Measurements from ENCODE around the gene MS4A6A. TPM values are rescaled to one million over a fixed set of nuclear protein-coding genes. Genes with fewer than 3 reads are reported as not detected.

Gene MS4A6A
- polyA plus RNA-seq, 4 donors = 7.6 to 74.3 (median 59.4) TPM

DNA sequence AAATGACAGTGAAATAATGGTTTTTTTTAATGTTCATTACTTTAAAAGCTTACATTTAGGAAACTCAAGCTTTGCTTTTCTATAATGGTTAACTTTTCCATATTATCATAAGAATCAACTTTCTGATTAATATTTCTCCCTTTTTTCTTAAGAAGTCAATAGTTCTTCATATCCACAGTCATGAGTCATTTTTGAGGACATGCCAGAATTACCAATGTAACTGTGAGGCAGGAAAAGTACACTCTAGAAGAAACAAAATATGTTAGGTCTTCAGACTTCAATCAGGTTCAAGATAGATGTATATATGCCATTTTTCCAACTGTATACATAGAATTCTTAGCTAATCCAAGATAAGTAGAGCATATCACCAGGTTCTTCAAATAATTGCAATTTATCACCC, 10.9 kb downstream of the MS4A6A start:
- peaks cover 0 to 3% (median 0%) of the 10 kb centered on the region in 3 donors for H3K4me1 ChIP-seq (ENCODE audit: control insufficient read depth in 3 of 3, insufficient read depth in 2 of 3, low read depth in 1 of 3, low read length in 2 of 3)
- H3K27me3 ChIP-seq (ENCODE audit: control insufficient read depth in 3 of 3, insufficient read depth in 3 of 3, low read length in 3 of 3) = no peaks in the 10 kb centered on the region
- H3K36me3 ChIP-seq (ENCODE audit: control insufficient read depth in 3 of 3, insufficient read depth in 2 of 3, low read depth in 1 of 3, low read length in 3 of 3) = peaks cover 0 to 2% (median 0%) of the 10 kb centered on the region in 3 donors
- DNase-seq (no peak), FAIRE-seq (no peak)
- no peak overlapping the region for H3K4me3 ChIP-seq (ENCODE audit: low read depth in 1 of 3, low read length in 3 of 3)
- peaks cover 2 to 23% of the 10 kb centered on the region in 2 donors for H3K9me3 ChIP-seq (ENCODE audit: control insufficient read depth in 2 of 2, insufficient read depth in 1 of 2, low read depth in 1 of 2, low read length in 1 of 2)
- H3K27ac ChIP-seq (ENCODE audit: low read depth in 1 of 3, low read length in 2 of 3) = no peak overlapping the region

DNA sequence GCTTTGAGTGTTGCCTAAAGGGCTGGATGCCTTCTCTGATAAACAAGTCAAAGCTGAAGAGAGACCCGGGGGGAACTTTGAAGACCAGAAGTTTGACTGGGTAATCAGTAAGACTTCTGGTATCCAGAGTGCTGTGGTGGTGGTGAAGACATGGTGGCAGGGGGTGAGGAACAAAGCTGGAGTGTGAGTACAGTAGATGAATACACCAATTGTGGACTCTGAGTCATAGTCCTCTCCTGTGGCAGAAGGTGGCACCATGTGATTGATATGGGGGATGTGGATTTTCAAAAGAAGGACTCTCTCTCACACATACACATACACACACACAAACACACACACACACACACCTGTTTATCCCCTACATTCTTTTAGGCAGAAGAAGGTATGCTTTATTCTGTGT, 12.3 kb downstream of the MS4A6A start:
- H3K27ac ChIP-seq (ENCODE audit: low read depth in 1 of 3, low read length in 2 of 3) = no peak overlapping the region
- 88 to 100% (median 93%) methylated on average over 1 of the region's 1 CpG for WGBS, 3 donors
- H3K9me3 ChIP-seq (ENCODE audit: control insufficient read depth in 2 of 2, insufficient read depth in 1 of 2, low read depth in 1 of 2, low read length in 1 of 2) = peaks cover 2 to 23% of the 10 kb centered on the region in 2 donors
- DNase-seq (peak in 1 of 2 donors; percentile 5), FAIRE-seq (no peak)
- no peak overlapping the region for H3K4me3 ChIP-seq (ENCODE audit: low read depth in 1 of 3, low read length in 3 of 3)
- no peaks in the 10 kb centered on the region for H3K27me3 ChIP-seq (ENCODE audit: control insufficient read depth in 3 of 3, insufficient read depth in 3 of 3, low read length in 3 of 3)
- peaks cover 0 to 3% (median 0%) of the 10 kb centered on the region in 3 donors for H3K4me1 ChIP-seq (ENCODE audit: control insufficient read depth in 3 of 3, insufficient read depth in 2 of 3, low read depth in 1 of 3, low read length in 2 of 3)
- H3K36me3 ChIP-seq (ENCODE audit: control insufficient read depth in 3 of 3, insufficient read depth in 2 of 3, low read depth in 1 of 3, low read length in 3 of 3) = peaks cover 0 to 2% (median 0%) of the 10 kb centered on the region in 3 donors

DNA sequence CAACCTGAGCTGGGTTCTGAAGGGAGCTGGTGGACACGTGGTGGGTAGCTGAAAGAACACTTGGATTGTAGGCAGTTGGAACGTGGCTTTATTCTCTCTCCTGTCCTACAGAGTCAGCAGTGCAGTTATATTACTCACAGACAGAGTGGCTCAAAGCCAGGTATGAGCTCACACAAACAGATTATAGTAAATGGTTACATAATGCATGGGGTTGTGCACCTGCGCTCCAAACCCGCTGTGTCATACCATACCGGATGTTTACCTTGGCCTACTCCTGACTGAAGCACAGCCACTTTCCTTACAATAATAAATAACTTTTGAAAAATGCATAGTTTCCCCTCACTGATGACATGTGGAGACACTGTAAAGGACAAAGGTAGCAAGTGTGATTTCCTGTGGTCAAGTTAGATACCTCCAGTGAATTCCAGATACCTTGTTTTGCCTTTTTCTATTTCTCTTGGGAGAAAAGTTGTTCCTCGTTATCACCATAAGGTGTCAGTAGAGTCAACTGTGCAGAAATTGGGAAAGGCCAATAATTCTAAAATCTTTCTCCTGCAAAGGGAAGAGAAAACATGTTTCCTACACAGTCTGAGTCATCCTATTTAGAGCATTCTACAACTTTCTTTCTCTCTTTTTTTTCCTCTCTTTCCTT, 13.5 kb downstream of the MS4A6A start:
- DNase-seq (peak; percentile 10 to 54), FAIRE-seq (no peak)
- Histone ChIP-seq H3K4me3 (ENCODE audit: low read depth in 1 of 3, low read length in 3 of 3) (no peak overlapping the region), H3K27ac (ENCODE audit: low read depth in 1 of 3, low read length in 2 of 3) (no peak overlapping the region), H3K4me1 (ENCODE audit: control insufficient read depth in 3 of 3, insufficient read depth in 2 of 3, low read depth in 1 of 3, low read length in 2 of 3) (peaks cover 0 to 3% (median 0%) of the 10 kb centered on the region in 3 donors), H3K36me3 (ENCODE audit: control insufficient read depth in 3 of 3, insufficient read depth in 2 of 3, low read depth in 1 of 3, low read length in 3 of 3) (peaks cover 0 to 2% (median 0%) of the 10 kb centered on the region in 3 donors), H3K9me3 (ENCODE audit: control insufficient read depth in 2 of 2, insufficient read depth in 1 of 2, low read depth in 1 of 2, low read length in 1 of 2) (peaks cover 2 to 22% of the 10 kb centered on the region in 2 donors), H3K27me3 (ENCODE audit: control insufficient read depth in 3 of 3, insufficient read depth in 3 of 3, low read length in 3 of 3) (no peaks in the 10 kb centered on the region)
- WGBS, 3 donors = 77 to 81% (median 80%) methylated on average over 6 of the region's 6 CpGs

DNA sequence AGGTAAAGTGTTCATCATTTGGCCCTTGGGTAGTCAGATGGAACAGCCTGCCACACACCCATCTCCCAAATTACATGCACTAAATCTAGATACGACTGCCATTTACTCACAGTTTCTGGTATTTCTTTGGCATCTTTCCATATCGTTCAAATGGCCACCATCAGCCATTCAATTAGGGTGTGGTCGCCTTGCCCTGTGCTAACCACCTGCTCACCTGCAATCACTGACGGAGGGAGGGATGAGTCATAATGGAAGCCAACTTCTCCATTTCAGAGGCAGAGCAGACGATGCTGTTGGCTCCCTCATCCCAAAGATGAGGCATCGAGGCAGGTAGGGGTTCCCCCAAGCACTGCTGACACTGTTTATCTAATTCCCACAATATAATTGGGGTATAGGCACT, 14.6 kb downstream of the MS4A6A start:
- 30 to 78% (median 50%) methylated on average over 6 of the region's 6 CpGs for WGBS, 3 donors
- no peak for FAIRE-seq
- peaks cover 0 to 2% (median 0%) of the 10 kb centered on the region in 3 donors for H3K36me3 ChIP-seq (ENCODE audit: control insufficient read depth in 3 of 3, insufficient read depth in 2 of 3, low read depth in 1 of 3, low read length in 3 of 3)
- H3K9me3 ChIP-seq (ENCODE audit: control insufficient read depth in 2 of 2, insufficient read depth in 1 of 2, low read depth in 1 of 2, low read length in 1 of 2) = peaks cover 2 to 20% of the 10 kb centered on the region in 2 donors
- no peak overlapping the region for H3K4me3 ChIP-seq (ENCODE audit: low read depth in 1 of 3, low read length in 3 of 3)
- no peaks in the 10 kb centered on the region for H3K4me1 ChIP-seq (ENCODE audit: control insufficient read depth in 3 of 3, insufficient read depth in 2 of 3, low read depth in 1 of 3, low read length in 2 of 3)
- H3K27me3 ChIP-seq (ENCODE audit: control insufficient read depth in 3 of 3, insufficient read depth in 3 of 3, low read length in 3 of 3) = no peaks in the 10 kb centered on the region
- no peak overlapping the region for H3K27ac ChIP-seq (ENCODE audit: low read depth in 1 of 3, low read length in 2 of 3)
- DNase-seq = peak in 1 of 2 donors; percentile 51

DNA sequence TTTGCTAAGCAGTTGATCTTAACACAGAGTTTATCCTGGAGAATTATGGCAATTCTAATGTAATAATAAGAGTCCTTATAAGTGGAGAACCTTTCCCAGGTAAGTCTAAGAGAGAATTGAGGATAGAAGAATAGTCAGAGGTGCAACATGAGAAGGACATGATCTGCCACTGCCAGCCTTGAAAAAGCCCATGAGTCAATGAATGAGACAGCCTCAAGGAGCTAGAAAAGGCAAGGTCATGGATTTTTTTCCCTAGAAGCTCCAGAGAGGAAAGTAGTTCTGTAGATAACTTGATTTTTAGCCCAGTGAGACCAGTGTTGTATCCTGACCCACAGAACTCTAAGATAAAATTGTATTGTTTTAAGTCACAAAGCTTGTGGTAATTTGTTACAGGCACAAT, 16.9 kb downstream of the MS4A6A start:
- Histone ChIP-seq H3K36me3 (ENCODE audit: control insufficient read depth in 3 of 3, insufficient read depth in 2 of 3, low read depth in 1 of 3, low read length in 3 of 3) (peaks cover 0 to 2% (median 0%) of the 10 kb centered on the region in 3 donors), H3K4me1 (ENCODE audit: control insufficient read depth in 3 of 3, insufficient read depth in 2 of 3, low read depth in 1 of 3, low read length in 2 of 3) (no peaks in the 10 kb centered on the region), H3K9me3 (ENCODE audit: control insufficient read depth in 2 of 2, insufficient read depth in 1 of 2, low read depth in 1 of 2, low read length in 1 of 2) (peaks cover 2 to 20% of the 10 kb centered on the region in 2 donors), H3K27ac (ENCODE audit: low read depth in 1 of 3, low read length in 2 of 3) (no peak overlapping the region), H3K27me3 (ENCODE audit: control insufficient read depth in 3 of 3, insufficient read depth in 3 of 3, low read length in 3 of 3) (no peaks in the 10 kb centered on the region), H3K4me3 (ENCODE audit: low read depth in 1 of 3, low read length in 3 of 3) (no peak overlapping the region)
- FAIRE-seq = no peak
- no peak for DNase-seq

DNA sequence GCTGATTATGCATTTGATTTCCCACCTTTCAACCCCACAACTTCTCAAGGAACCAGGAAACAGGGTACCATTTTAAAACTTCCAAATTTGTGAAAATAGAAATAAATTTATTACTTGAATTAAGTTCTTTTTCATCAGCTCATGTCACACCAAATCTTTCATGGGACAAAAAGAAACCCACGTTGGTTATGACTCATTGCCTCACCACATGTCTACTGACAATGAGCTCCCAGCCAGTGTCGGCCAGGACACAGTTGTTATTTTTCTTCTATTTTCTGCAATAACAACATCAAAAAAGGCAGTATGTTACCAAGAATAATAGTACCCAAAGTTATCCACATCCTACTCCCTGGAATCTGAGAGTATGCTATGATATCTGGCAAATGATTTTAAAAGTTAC, 17.3 kb downstream of the MS4A6A start:
- DNase-seq = no peak
- H3K4me3 ChIP-seq (ENCODE audit: low read depth in 1 of 3, low read length in 3 of 3) = no peak overlapping the region
- no peaks in the 10 kb centered on the region for H3K27me3 ChIP-seq (ENCODE audit: control insufficient read depth in 3 of 3, insufficient read depth in 3 of 3, low read length in 3 of 3)
- FAIRE-seq = no peak
- 50 to 59% (median 55%) methylated on average over 2 of the region's 2 CpGs for WGBS, 3 donors
- peaks cover 0 to 2% (median 0%) of the 10 kb centered on the region in 3 donors for H3K36me3 ChIP-seq (ENCODE audit: control insufficient read depth in 3 of 3, insufficient read depth in 2 of 3, low read depth in 1 of 3, low read length in 3 of 3)
- H3K4me1 ChIP-seq (ENCODE audit: control insufficient read depth in 3 of 3, insufficient read depth in 2 of 3, low read depth in 1 of 3, low read length in 2 of 3) = no peaks in the 10 kb centered on the region
- H3K27ac ChIP-seq (ENCODE audit: low read depth in 1 of 3, low read length in 2 of 3) = no peak overlapping the region
- peaks cover 2 to 20% of the 10 kb centered on the region in 2 donors for H3K9me3 ChIP-seq (ENCODE audit: control insufficient read depth in 2 of 2, insufficient read depth in 1 of 2, low read depth in 1 of 2, low read length in 1 of 2)

DNA sequence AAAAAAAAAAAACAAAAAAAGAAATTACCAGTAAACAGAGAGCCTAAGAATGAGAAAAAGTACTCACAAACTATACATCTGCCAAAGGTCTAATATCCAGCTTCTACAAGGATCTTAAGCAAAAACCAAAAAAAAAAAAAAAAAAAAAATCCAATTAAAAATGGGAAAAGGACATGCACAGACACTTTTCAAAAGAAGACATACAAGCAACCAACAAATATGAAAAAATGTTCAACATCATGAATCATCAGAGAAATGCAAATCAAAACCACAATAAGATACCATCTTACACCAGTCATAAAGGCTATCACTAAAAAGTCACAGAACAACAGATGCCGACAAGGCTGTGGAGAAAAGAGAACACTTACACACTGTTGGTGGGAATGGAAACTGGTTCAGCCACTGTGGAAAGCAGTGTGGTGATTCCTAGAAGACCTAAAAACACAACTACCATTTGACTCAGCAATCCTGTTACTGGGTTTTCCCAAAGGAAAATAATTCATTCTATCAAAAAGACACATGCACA, 18.3 kb downstream of the MS4A6A start:
- Histone ChIP-seq H3K27ac (ENCODE audit: low read depth in 1 of 3, low read length in 2 of 3) (no peak overlapping the region), H3K36me3 (ENCODE audit: control insufficient read depth in 3 of 3, insufficient read depth in 2 of 3, low read depth in 1 of 3, low read length in 3 of 3) (peaks cover 0 to 2% (median 0%) of the 10 kb centered on the region in 3 donors), H3K9me3 (ENCODE audit: control insufficient read depth in 2 of 2, insufficient read depth in 1 of 2, low read depth in 1 of 2, low read length in 1 of 2) (peaks cover 2 to 20% of the 10 kb centered on the region in 2 donors), H3K4me1 (ENCODE audit: control insufficient read depth in 3 of 3, insufficient read depth in 2 of 3, low read depth in 1 of 3, low read length in 2 of 3) (no peaks in the 10 kb centered on the region), H3K27me3 (ENCODE audit: control insufficient read depth in 3 of 3, insufficient read depth in 3 of 3, low read length in 3 of 3) (no peaks in the 10 kb centered on the region), H3K4me3 (ENCODE audit: low read depth in 1 of 3, low read length in 3 of 3) (no peak overlapping the region)
- WGBS, 3 donors = 76 to 80% (median 78%) methylated on average over 1 of the region's 1 CpG
- FAIRE-seq (no peak), DNase-seq (no peak)

DNA sequence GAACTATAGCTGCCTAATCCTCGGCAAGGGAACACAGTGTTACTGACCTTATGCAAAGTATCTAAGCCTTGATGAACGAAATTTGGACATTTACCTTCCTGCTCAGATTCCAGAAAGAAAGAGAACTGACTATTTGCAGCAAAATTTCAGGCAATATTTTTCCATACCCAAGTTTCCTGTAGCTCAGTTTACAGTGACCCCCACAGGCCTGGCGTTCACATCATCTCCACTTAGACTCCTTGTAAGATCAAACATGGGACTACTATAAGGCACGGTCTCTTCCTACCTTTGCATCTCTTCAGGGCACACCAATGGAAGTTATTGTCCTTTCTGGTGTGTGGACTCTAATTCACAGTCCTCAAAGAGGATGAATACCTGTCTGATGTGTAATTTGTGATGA, 21.1 kb downstream of the MS4A6A start:
- Histone ChIP-seq H3K9me3 (ENCODE audit: control insufficient read depth in 2 of 2, insufficient read depth in 1 of 2, low read depth in 1 of 2, low read length in 1 of 2) (no peaks in the 10 kb centered on the region), H3K27ac (ENCODE audit: low read depth in 1 of 3, low read length in 2 of 3) (no peak overlapping the region), H3K36me3 (ENCODE audit: control insufficient read depth in 3 of 3, insufficient read depth in 2 of 3, low read depth in 1 of 3, low read length in 3 of 3) (no peaks in the 10 kb centered on the region), H3K27me3 (ENCODE audit: control insufficient read depth in 3 of 3, insufficient read depth in 3 of 3, low read length in 3 of 3) (no peaks in the 10 kb centered on the region), H3K4me3 (ENCODE audit: low read depth in 1 of 3, low read length in 3 of 3) (no peak overlapping the region), H3K4me1 (ENCODE audit: control insufficient read depth in 3 of 3, insufficient read depth in 2 of 3, low read depth in 1 of 3, low read length in 2 of 3) (no peaks in the 10 kb centered on the region)
- 65 to 75% (median 73%) methylated on average over 4 of the region's 4 CpGs for WGBS, 3 donors
- no peak for FAIRE-seq
- no peak for DNase-seq

DNA sequence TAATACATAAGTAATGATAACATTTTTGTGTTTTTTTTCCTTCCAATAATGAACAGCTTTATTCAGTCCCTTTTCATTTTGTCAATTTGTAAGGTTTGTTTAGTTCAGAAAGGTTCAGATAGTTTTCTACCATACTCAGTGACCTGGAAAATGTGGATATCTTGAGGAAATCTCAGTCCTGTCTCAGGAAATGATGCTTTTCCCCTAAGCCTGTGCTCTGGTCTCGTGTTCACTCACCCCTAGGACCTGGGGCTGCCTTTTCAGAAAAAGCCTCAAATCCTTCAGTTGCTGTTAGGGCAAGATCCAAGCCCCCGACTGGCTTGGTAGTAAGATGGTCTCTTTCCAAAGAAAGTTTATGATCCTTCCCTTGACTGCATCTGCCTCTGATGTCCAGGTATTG, 21.8 kb downstream of the MS4A6A start:
- H3K36me3 ChIP-seq (ENCODE audit: control insufficient read depth in 3 of 3, insufficient read depth in 2 of 3, low read depth in 1 of 3, low read length in 3 of 3) = no peaks in the 10 kb centered on the region
- H3K9me3 ChIP-seq (ENCODE audit: control insufficient read depth in 2 of 2, insufficient read depth in 1 of 2, low read depth in 1 of 2, low read length in 1 of 2) = peaks cover 0 to 1% of the 10 kb centered on the region in 2 donors
- FAIRE-seq (no peak), DNase-seq (no peak)
- WGBS, 3 donors = 60 to 62% (median 61%) methylated on average over 2 of the region's 2 CpGs
- H3K27ac ChIP-seq (ENCODE audit: low read depth in 1 of 3, low read length in 2 of 3) = no peak overlapping the region
- no peaks in the 10 kb centered on the region for H3K4me1 ChIP-seq (ENCODE audit: control insufficient read depth in 3 of 3, insufficient read depth in 2 of 3, low read depth in 1 of 3, low read length in 2 of 3)
- no peaks in the 10 kb centered on the region for H3K27me3 ChIP-seq (ENCODE audit: control insufficient read depth in 3 of 3, insufficient read depth in 3 of 3, low read length in 3 of 3)
- H3K4me3 ChIP-seq (ENCODE audit: low read depth in 1 of 3, low read length in 3 of 3) = no peak overlapping the region
